H9 (cell line): Measurements from ENCODE around the gene SPSB4. TPM values are rescaled to one million over a fixed set of nuclear protein-coding genes. Genes with fewer than 3 reads are reported as not detected.

Experiments used
- DNase-seq: peaks from one replicate; pipeline ENCODE4 v3.0.0-alpha.2; 2017
- H2AFZ ChIP-seq: one replicate; pipeline ENCODE4 v1.6.1; 2013; ENCODE audit warnings: mild to moderate bottlenecking, low read length, control low read depth, moderate library complexity
- H2AK5ac ChIP-seq: 2 replicates; pipeline ENCODE4 v1.6.1; 2013; ENCODE audit warnings: low read length, control low read depth, mixed read lengths; ENCODE audit not compliant: insufficient read length
- H2BK120ac ChIP-seq: one replicate; pipeline ENCODE4 v1.6.1; 2013; ENCODE audit warnings: low read depth, mild to moderate bottlenecking, low read length, control low read depth, inconsistent platforms; ENCODE audit not compliant: poor library complexity, severe bottlenecking
- H2BK12ac ChIP-seq: 2 replicates; pipeline ENCODE4 v1.6.1; 2013; ENCODE audit warnings: low read length, control low read depth, mixed read lengths, low read depth; ENCODE audit not compliant: insufficient read length
- H2BK15ac ChIP-seq: 2 replicates; pipeline ENCODE4 v1.6.1; 2013; ENCODE audit warnings: low read depth, low read length, control low read depth
- H2BK20ac ChIP-seq: one replicate; pipeline ENCODE4 v1.6.1; 2013; ENCODE audit warnings: low read depth, mild to moderate bottlenecking, low read length, control low read depth, inconsistent platforms; ENCODE audit not compliant: poor library complexity, severe bottlenecking
- H2BK5ac ChIP-seq: 2 replicates; pipeline ENCODE4 v1.6.1; 2013; ENCODE audit warnings: low read length, control low read depth, mixed read lengths; ENCODE audit not compliant: insufficient read length
- H3K14ac ChIP-seq: 2 replicates; pipeline ENCODE4 v1.6.1; 2013; ENCODE audit warnings: low read length, control low read depth; ENCODE audit not compliant: insufficient read depth
- H3K18ac ChIP-seq: 2 replicates; pipeline ENCODE4 v1.6.1; 2013; ENCODE audit warnings: low read depth, mild to moderate bottlenecking, mixed read lengths, low read length, control low read depth; ENCODE audit not compliant: insufficient read length
- H3K23ac ChIP-seq: 2 replicates; pipeline ENCODE4 v1.6.1; 2013; ENCODE audit warnings: low read length, control low read depth, mixed read lengths, low read depth; ENCODE audit not compliant: insufficient read length
- H3K23me2 ChIP-seq: 2 replicates; pipeline ENCODE4 v1.6.1; 2013; ENCODE audit warnings: low read depth, mild to moderate bottlenecking, mixed read lengths, low read length, control low read depth; ENCODE audit not compliant: insufficient read length, poor library complexity, severe bottlenecking
- H3K27ac ChIP-seq: 2 replicates; pipeline ENCODE4 v1.5.1; 2013; ENCODE audit warnings: low read length, control low read depth, mixed read lengths, low read depth; ENCODE audit not compliant: insufficient read length
- H3K27me3 ChIP-seq: 2 replicates; pipeline ENCODE4 v1.6.1; 2013; ENCODE audit warnings: low read length, control low read depth, inconsistent platforms; ENCODE audit not compliant: insufficient read depth
- H3K4ac ChIP-seq: 2 replicates; pipeline ENCODE4 v1.6.1; 2013; ENCODE audit warnings: low read depth, mild to moderate bottlenecking, control low read depth, inconsistent platforms, low read length, moderate library complexity
- H3K4me1 ChIP-seq: 2 replicates; pipeline ENCODE4 v1.6.1; 2013; ENCODE audit warnings: low read length, control low read depth, inconsistent platforms; ENCODE audit not compliant: insufficient read depth
- H3K4me2 ChIP-seq: 2 replicates; pipeline ENCODE4 v1.6.1; 2013; ENCODE audit warnings: low read length, control low read depth, mixed read lengths; ENCODE audit not compliant: insufficient read length, insufficient read depth
- H3K56ac ChIP-seq: 2 replicates; pipeline ENCODE4 v1.6.1; 2013; ENCODE audit warnings: low read depth, mild to moderate bottlenecking, mixed read lengths, low read length, control low read depth; ENCODE audit not compliant: insufficient read length
- H3K79me1 ChIP-seq: 2 replicates; pipeline ENCODE4 v1.6.1; 2013; ENCODE audit warnings: low read depth, mild to moderate bottlenecking, moderate library complexity, low read length, control low read depth, inconsistent platforms; ENCODE audit not compliant: insufficient read depth, poor library complexity, severe bottlenecking
- H3K79me2 ChIP-seq: 2 replicates; pipeline ENCODE4 v1.6.1; 2013; ENCODE audit warnings: low read length, control low read depth, inconsistent platforms; ENCODE audit not compliant: insufficient read depth
- H3K9ac ChIP-seq: 2 replicates; pipeline ENCODE4 v1.6.1; 2013; ENCODE audit warnings: low read length, control low read depth, mixed read lengths; ENCODE audit not compliant: insufficient read length; ENCODE audit errors: extremely low read depth
- H3K9me3 ChIP-seq: one replicate; pipeline ENCODE4 v1.6.1; 2013; ENCODE audit warnings: low read depth, low read length, inconsistent platforms; ENCODE audit not compliant: control insufficient read depth
- H3T11ph ChIP-seq: one replicate; pipeline ENCODE4 v1.6.1; 2013; ENCODE audit warnings: mild to moderate bottlenecking, low read length, control low read depth, inconsistent platforms
- H4K20me1 ChIP-seq: one replicate; pipeline ENCODE4 v1.6.1; 2013; ENCODE audit not compliant: control insufficient read depth, insufficient read length, insufficient read depth
- H4K5ac ChIP-seq: 2 replicates; pipeline ENCODE4 v1.6.1; 2013; ENCODE audit warnings: low read depth, mild to moderate bottlenecking, mixed read lengths, low read length, control low read depth; ENCODE audit not compliant: insufficient read length
- H4K8ac ChIP-seq: replicated peaks from 2 replicates; pipeline ENCODE4 v1.6.1; 2013; ENCODE audit warnings: low read length, control low read depth, mixed read lengths, low read depth; ENCODE audit not compliant: insufficient read length
- H4K91ac ChIP-seq: 2 replicates; pipeline ENCODE4 v1.6.1; 2013; ENCODE audit warnings: low read depth, mild to moderate bottlenecking, moderate library complexity, mixed read lengths, low read length, control low read depth; ENCODE audit not compliant: insufficient read length
- H3K27ac Mint-ChIP-seq, 3 experiments: 2 replicates in 2 of 3; 3 replicates in 1 of 3; pipeline ENCODE4 v1.8.0; 2020 to 2021; ENCODE audit warnings: mixed read lengths in 3 of 3, mild to moderate bottlenecking in 1 of 3, moderate library complexity in 1 of 3
- H3K27me3 Mint-ChIP-seq: 2 replicates; pipeline ENCODE4 v1.8.0; 2021; ENCODE audit warnings: low read depth, mild to moderate bottlenecking, moderate library complexity, mixed read lengths
- H3K36me3 Mint-ChIP-seq, 3 experiments: 2 replicates in 2 of 3; 3 replicates in 1 of 3; pipeline ENCODE4 v1.8.0; 2020 to 2021; ENCODE audit warnings: low read depth in 3 of 3, mixed read lengths in 3 of 3; ENCODE audit not compliant: insufficient read depth in 1 of 3
- H3K4me1 Mint-ChIP-seq, 2 experiments: 2 replicates each; pipeline ENCODE4 v1.8.0; 2020; ENCODE audit warnings: mixed read lengths in 2 of 2
- H3K4me3 Mint-ChIP-seq, 2 experiments: 2 replicates in 1 of 2; 3 replicates in 1 of 2; pipeline ENCODE4 v1.8.0; 2020 to 2021; ENCODE audit warnings: mild to moderate bottlenecking in 2 of 2, mixed read lengths in 2 of 2, moderate library complexity in 1 of 2
- H3K9me3 Mint-ChIP-seq, 2 experiments: 2 replicates in 1 of 2; 3 replicates in 1 of 2; pipeline ENCODE4 v1.8.0; 2020; ENCODE audit warnings: mild to moderate bottlenecking in 2 of 2, mixed read lengths in 2 of 2, moderate library complexity in 1 of 2
- WGBS: extraction: QIAGEN DNeasy Blood & Tissue Kit; methylation state at CpG from one replicate; pipeline ENCODE4 v1.1.7; 2013; ENCODE audit warnings: missing lambda C conversion rate, low lambda C conversion rate, mixed read lengths; ENCODE audit not compliant: insufficient read length; ENCODE audit errors: extremely low coverage; 5-methylcytosine and 5-hydroxymethylcytosine counted together
- total RNA-seq: library from RNA; stranded (reverse); gene quantifications from 2 replicates; pipeline ENCODE4 v1.2.1, GENCODE V29; 2021
- TF ChIP-seq, protein P1 (sequence below): fragments of 200-600 bp; sonication (generic); conservative IDR thresholded peaks from 3 replicates; pipeline ENCODE4 v1.8.0; 2021; ENCODE audit warnings: antibody characterized with exemption, mild to moderate bottlenecking

Gene SPSB4
- total RNA-seq, 1 experiment from 2014 or later = 6.2 TPM

DNA sequence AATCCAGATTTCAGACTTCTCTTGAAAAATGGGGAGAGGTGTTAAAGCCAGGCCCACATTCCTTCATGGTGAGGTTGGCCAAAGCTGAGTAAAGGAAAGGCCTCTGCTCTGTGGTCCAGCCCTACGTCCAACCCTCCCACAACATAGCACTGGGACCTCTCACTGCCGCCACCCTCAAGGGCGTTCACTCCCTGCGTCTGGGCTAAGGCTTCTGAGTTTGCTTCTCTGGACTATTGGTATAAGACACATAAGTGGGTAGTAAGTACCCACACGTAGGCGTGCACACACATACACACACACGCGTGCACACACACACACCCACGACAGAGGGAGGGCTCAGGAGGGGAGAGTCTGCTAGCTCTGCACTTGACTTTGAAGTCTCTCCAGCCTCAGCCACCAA, 100.3 kb downstream of the SPSB4 start:
- Histone ChIP-seq H2BK20ac (no peak overlapping the region), H4K20me1 (no peaks in the 10 kb centered on the region), H3K9me3 (no peaks in the 10 kb centered on the region), H3K18ac (no peak overlapping the region), H3K4ac (no peak overlapping the region), H2BK15ac (no peak overlapping the region), H4K91ac (no peak overlapping the region), H2BK12ac (no peak overlapping the region), H3K4me2 (no peak overlapping the region), H3K4me1 (no peaks in the 10 kb centered on the region), H2BK120ac (no peak overlapping the region), H2AFZ (no peak overlapping the region), H3K27ac (no peak overlapping the region), H2BK5ac (no peak overlapping the region), H3T11ph (no peak overlapping the region), H3K79me1 (no peaks in the 10 kb centered on the region), H3K23me2 (no peaks in the 10 kb centered on the region), H3K56ac (no peak overlapping the region), H3K14ac (no peak overlapping the region), H4K8ac (no peak overlapping the region), H3K79me2 (no peaks in the 10 kb centered on the region), H3K23ac (no peak overlapping the region), H4K5ac (no peak overlapping the region), H3K9ac (no peak overlapping the region), H3K27me3 (no peaks in the 10 kb centered on the region), H2AK5ac (no peak overlapping the region)
- no peaks in the 10 kb centered on the region for H3K27me3 Mint-ChIP-seq
- no peak overlapping the region for H3K4me3 Mint-ChIP-seq
- H3K36me3 Mint-ChIP-seq = peaks cover 0 to 2% (median 0%) of the 10 kb centered on the region in 3 experiments; a peak in 1 of 7 replicates
- H3K27ac Mint-ChIP-seq = no peak overlapping the region
- H3K9me3 Mint-ChIP-seq = no peaks in the 10 kb centered on the region
- no CpG with 5 or more reads among the region's 9 CpGs for WGBS
- peaks cover 27 to 31% of the 10 kb centered on the region in 2 experiments for H3K4me1 Mint-ChIP-seq
- no peak for DNase-seq
- TF ChIP-seq, protein P1, sequence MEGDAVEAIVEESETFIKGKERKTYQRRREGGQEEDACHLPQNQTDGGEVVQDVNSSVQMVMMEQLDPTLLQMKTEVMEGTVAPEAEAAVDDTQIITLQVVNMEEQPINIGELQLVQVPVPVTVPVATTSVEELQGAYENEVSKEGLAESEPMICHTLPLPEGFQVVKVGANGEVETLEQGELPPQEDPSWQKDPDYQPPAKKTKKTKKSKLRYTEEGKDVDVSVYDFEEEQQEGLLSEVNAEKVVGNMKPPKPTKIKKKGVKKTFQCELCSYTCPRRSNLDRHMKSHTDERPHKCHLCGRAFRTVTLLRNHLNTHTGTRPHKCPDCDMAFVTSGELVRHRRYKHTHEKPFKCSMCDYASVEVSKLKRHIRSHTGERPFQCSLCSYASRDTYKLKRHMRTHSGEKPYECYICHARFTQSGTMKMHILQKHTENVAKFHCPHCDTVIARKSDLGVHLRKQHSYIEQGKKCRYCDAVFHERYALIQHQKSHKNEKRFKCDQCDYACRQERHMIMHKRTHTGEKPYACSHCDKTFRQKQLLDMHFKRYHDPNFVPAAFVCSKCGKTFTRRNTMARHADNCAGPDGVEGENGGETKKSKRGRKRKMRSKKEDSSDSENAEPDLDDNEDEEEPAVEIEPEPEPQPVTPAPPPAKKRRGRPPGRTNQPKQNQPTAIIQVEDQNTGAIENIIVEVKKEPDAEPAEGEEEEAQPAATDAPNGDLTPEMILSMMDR = no peak
